CD4-positive, alpha-beta T cell treated with Interleukin-4 for 4 hours (primary cell): ENCODE results near the gene OTUD6A.
"Not testable (repeated sequence)": the region's sequence is repeated elsewhere in the genome, so short reads cannot be mapped to it uniquely, and the experiment has no call there.

Experiments
- DNase-seq: peaks from one replicate; pipeline ENCODE4 v3.0.0-alpha.2; 2020

The OTUD6A gene

DNA sequence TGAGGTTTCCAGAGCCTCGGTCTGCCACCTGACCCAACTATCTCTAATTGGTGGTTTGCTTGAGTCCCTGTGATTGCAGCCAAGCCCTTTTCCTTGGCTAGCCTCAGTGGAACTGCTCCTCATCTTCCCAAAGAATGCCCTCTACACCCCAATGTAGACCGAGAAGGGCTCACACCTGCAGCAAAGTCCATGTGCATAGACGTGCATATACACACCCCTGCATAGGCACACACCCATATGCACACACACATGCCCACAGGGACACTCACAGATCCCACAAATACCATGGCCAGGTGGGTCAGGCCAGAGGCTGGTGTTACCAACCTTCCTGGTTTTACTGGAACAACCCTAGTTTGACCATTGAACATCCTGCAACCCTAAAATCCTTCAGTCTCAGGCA, 12.9 kb upstream of the OTUD6A start:
- DNase-seq, result no peak

DNA sequence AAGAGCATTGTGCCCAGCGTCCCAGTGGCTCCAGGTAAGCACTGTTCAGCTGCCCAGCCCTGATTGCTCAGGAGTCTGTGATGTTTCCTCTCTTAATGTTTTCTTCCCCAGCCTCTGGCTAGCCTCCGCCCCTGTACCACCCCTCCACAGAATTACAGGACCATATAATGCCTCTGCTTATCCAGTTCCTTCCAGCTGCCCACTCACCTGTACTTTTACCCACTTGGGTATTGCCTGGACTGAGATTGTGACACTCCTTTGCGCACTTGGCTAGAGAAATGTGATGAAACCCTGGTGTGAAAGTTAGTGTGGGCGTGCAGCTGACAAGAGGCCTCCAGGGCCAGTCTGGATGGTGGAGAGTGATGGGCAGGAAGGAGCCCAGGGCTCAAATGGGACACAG, 12.3 kb upstream of the OTUD6A start, which contains the start of gene AWAT2:
Gene AWAT2, minus strand, starts transcription at position 14 of the 400 bp plus-strand sequence. Its CDS starts 6 bp downstream, at position 8.
- no peak for DNase-seq

DNA sequence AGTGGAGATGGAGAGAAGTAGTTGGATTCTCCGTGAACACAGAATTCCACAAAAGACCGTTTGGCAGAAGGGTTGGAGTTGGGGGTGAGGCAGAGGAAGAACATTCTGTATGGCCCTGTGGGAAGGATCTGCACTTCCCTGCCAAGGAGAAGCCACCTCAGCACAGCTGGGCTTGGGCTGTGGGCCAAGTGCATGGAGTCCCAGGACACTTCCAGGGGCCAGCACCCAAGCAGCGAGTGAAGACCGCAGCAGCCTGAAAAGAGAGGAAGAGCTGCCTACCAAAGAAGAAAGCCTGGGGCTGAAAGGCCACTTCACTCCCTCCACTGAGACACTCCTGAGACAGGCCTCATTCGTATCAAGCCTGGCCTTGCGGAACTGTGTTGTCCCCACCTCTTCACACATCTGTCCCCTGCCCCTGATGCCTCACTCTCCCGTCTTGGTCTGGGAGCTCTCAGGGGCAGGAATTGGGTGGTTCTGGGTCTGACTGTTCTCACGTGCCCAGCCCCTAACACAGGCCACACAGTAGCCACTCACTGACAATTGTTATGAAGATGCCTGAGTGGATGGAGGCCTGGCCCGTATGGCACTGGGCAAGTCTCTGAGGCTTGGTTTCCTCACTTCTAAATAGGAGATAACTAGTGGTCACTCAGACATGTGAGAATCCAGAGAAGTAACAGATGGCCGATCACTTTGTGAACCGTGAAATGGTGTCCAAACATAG, 9.2 kb upstream of the OTUD6A start:
- DNase-seq, result no peak

DNA sequence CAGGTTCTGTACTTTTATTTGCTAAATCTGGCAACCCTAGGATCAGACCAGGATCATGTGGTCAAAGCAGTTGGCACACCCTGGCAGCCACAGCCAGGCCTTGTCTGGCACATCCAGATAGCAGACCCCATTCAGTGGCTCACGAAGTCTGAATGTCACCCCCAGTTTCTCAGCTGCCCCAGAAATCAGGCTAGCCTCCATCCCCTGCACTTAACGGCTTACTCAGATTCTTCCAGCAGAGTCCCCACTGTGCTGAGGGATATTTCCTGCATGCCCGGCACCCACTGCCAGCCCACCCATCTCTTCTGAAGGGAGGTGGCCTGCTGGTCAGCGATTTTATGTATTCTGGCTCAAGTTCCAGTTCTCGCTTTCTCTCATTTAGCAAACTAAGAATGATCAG, 7.9 kb upstream of the OTUD6A start:
- no peak for DNase-seq

DNA sequence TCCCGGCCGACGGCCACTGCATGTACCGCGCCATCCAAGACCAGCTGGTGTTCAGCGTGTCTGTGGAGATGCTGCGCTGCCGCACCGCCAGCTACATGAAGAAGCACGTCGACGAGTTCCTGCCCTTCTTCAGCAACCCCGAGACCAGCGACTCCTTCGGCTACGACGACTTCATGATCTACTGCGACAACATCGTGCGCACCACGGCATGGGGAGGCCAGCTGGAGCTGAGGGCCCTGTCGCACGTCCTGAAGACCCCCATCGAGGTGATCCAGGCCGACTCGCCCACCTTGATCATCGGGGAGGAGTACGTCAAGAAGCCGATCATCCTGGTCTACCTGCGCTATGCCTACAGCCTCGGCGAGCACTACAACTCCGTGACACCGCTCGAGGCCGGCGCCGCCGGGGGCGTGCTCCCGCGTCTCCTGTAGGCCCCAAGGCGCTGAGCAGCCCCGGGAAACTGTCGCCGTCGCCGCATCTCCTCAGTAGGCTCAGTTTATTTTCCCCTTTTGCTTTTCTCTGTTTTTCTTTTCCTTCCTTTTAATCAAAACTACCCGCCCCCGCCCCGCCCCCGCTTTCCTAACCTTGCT, 799 bp downstream of the OTUD6A start:
- DNase-seq, result no peak

DNA sequence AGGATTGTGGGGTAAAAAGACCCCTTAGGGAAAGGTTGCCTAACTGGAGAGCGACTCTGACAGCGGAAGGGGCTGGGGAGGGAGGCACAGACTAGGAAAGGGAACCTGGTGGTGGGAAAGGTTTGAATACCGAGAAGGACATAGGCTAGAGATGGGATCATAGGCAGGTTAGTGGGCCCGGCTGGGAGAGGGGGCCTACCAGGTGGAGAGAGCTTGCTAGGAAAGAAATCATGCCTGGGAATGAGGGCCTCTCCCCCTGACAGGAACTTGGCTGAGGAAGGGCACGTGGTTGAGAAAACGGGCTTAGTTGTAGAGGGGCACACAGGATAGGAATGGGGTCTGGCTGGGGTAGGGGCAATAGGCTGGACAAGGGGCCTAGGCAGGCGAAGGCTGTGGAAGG, 4.4 kb downstream of the OTUD6A start:
- no peak for DNase-seq

DNA sequence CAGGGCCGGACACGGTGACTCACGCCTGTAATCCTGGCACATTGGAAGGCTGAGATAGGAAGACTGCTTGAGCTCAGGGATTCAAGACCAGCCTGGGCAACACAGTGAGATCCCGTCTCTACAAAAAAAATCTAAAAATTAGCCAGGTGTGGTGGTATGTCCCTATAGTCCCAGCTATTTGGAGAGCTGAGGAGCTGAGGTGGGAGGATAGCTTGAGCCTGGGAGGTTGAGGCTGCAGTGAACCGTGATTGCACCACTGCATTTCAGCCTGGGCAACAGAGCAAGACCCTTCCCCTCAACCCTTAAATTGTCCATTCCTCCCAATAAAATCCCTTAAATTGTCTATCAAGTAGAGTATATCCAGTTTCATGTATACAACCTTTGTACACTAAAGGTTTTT, 17.0 kb downstream of the OTUD6A start:
- no peak for DNase-seq

DNA sequence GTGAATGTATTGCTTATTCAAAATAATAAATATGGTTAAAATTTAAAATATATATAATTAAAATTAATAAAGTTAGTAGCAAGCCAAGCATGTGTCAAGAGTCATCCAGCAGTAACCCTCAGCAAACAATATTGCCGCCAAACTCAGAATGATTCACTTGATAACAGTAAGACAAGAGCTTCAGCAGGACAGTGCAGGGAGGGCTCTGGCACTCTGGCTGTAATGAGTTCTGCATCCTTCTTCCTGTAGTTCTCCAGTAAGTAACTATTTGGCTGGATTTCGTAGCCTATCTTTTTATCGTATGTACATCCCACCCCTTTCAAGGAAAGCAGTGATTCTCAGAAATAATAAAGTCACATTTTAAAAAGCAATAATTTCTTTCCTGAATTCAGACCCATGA, 17.6 kb downstream of the OTUD6A start:
- DNase-seq, result no peak

DNA sequence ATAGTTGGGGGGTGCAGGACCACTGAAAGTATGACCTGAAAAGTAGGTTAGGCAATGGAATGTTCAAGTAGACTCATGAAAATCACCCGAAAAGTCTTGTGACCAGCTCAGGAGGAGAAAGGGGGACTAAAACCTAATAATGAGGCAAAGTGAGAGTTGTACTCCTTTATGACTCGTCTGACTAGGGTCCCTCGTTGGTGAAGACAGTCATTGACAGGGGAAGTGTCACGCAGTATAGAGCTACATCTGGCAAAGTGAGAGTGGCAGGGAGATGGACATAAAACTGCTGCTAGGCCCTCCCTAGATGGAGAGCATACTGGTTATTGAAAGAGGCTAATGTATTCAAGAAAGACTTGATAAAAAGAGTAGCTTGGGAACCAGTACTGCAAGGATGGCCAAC, 20.5 kb downstream of the OTUD6A start:
- no peak for DNase-seq

DNA sequence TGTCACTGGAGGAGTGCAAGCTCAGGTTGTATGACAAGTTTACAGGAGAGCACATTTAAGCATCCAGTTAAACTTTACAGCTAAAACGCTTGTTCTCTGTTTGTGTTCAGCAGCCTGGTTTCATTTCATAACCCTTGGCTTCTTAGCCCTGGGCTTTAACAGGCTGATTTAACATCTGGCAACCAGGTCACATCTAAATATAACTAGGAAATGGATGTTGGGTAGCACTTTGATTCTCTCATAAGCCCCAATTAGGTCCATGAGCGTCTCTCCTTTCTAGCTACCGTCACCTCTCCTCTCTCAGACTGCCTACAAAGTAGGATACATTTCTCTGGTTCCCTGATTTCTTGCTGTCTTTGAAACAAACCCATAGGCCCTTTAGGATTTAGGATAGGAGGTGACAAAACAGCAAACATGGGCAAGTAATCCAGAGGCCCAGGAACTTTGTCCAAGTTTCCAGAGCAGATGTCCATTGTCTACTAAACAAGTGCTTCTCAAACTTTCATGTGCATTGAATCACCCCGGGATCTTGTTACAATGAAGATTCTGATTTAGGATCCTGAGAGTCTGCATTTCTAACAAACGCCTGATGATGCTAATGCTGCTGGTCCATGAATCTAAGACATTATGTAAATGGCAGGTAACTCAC, 22.5 kb downstream of the OTUD6A start:
- no peak for DNase-seq

DNA sequence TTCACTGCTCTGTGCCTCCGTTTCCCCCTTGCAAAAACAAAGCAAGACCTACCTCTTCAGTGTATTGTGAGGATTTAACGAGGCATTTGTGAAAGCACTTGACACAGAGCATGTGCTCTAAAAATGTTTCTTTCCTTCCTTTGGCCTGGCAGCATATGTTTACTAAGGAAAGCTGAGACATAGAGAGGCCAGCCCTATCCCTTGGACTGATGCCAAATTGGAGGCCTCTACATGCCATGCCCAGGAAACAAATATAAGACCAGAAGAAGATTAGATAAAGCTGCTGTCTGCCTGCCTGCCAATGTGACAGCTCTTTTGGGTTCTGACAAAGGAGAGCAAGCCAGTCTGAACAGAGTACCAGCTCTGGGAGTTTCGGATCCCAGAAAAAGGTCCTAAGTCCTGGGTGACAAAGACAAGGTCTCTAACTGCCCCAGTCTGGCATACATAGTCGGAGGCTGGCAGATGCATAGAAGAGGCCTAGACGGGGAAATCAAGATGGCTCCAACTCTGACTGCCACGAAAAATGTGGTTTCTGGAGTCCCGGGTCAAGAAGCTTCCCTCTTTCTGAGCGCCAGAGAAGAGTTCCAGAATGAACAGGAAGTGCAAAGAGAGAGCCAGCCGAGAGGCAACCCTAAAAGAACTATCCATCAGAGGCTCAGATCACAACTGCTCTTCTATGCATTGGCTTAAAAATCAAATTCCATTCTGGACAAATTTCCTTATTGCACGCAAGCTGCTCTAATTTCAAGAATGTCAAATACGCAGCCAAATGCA, 25.8 kb downstream of the OTUD6A start:
- no peak for DNase-seq

DNA sequence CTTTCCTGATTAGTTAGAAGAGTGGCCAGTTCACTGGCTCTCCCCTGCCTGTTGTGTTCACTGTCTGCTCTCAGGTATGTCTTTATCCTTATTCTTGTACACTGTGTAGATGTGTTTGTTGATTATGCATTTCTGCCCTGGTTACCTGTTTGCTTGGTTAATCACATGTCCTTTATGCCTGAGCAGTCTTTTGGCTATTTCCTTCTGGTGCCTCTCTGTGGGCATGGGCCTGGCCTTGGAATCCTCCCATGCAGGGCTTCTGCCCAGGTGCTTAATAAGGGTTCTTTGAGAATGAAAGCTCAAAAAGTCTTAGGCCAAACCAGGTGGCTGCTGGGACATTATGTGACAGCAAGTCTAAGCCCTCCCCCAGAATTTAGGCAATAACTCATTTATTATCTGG, 26.5 kb downstream of the OTUD6A start:
- no peak for DNase-seq

DNA sequence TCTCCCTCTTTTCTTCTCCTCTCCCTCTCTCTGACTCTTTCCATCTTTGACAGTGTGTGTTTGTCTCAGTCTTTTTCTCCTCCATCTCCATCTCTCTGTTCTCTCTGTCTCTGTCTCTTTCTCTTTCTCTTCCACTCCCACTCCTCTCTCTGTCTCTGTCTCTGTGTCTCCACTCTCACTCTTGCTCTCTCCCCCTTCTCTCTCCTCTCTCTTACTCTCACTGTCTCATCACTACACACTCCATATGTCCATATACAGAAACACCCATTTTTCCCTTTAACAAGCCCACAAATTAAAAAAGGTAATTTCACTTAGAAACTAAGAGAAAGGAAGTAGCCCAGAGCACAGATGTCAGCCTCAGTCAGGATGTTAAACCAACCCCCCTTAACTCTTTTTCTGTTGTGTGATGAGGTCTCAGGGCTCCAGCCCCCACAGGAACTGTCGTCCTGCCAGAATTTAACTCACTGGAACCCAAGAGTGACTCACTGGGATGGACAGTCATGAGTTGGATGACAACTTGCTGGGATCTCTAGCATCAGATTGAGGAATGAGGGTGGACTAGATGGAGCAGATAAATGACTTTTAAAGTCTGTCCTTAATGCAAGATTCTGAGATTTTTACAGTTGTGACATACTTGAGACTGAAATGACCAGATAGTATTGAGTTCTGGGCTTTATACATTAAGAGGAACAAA, 27.5 kb downstream of the OTUD6A start:
- no peak for DNase-seq

DNA sequence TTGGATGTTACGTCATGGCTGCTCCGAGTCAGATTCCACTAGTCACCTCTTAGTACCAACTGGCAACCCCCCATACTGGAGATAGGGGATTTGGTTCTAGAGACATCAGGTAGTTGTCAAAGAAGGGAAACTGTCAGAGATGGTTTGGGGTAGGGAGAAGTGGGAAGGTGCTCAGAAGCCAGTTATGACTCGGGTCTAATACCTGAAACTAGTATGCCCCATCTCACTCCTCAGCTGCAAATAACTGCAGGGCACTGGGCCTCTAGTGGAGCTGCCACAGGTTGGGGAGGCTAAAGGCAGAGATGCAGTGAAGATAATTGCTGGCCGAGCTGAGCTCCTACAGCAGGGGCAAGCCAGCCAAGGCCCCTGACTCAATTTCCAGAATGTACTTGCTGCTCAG, 30.0 kb downstream of the OTUD6A start:
- DNase-seq, result no peak

DNA sequence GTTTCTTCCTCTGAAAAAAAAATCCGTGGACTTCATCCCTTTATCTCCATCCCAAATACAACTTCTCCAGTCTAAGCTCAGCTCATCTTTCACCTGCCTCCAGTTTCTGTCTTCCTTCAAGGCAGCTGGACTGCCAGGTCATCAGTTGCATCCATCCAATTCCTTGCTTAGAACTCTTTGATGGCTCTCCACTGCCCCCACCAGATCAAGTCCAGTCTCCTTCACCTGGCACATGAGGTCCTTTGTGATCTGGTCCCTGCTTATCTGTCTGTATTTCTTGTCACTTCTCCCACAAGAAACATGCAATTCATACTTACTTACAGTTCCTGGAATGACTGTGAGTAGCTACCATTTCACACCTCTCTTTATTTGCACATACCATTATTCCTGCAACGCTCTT, 33.8 kb downstream of the OTUD6A start:
- DNase-seq, result no peak

DNA sequence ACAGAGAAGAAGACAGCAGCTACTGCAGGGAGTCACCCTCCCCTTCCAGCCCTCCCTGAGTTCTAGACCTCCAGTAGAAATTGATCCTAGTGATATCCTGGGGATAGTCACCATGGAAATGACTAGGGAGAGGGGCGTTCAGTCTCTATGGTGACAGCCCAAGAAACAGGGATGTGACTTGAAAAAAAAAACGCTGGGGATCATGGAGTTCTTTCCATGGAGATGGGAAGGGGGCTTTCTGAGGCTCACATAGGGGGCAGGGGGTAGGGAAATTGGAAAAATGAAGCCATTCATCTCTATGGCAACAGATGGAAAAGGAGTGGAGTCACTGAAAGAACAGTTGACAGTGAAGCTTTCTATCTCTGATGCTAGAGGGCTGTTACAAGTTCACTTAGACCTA, 43.0 kb downstream of the OTUD6A start:
- no peak for DNase-seq

DNA sequence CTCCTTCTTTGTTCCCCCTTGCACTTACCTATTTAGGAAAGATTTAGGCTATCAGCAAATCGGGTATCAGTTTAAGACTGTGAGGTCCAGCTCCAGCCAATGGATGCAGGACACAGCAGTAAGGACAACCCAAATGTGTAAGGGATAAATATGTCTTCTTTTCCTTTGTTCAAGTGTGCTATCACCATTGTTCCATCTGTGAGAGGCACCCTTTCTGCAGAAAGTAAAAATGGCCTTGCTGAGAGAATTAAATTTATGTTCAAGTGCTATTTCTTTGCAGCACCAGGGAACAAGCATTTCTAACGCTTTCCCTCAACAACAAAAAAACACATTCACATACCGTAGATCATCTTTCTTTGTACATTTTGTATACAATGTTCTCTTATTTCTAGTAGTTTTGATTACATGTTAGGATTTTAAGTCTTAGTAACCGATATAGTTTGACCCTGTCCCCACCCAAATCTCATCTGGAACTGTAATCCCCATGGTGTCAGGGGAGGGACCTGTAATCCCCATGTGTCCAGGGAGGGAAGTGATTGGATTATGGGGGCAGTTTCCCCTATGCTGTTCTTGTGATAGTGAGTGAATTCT, 49.3 kb downstream of the OTUD6A start:
- DNase-seq, result not testable (repeated sequence)
